Transverse colon (tissue), 4 donors: ENCODE results near the gene ATP8A1.

Source experiments
- EP300 ChIP-seq: sonication (generic); formaldehyde crosslinking; IDR thresholded peaks from one replicate; pipeline ENCODE4 v1.6.1; 2017; ENCODE audit warnings: antibody characterized with exemption, low read depth
- POLR2A ChIP-seq: fragments of 450-650 bp; IDR thresholded peaks from one replicate; pipeline ENCODE4 v1.6.1; 2016; ENCODE audit warnings: antibody characterized with exemption, mild to moderate bottlenecking, moderate library complexity
- POLR2AphosphoS5 ChIP-seq, 3 donors: sonication (generic); formaldehyde crosslinking; IDR thresholded peaks; one replicate each; pipeline ENCODE4 v1.6.1; 2016; ENCODE audit warnings: antibody characterized with exemption in 3 of 3
- TF ChIP-seq, protein P1 (sequence below), 5 experiments: fragments of 200-600 bp in 3 of 5; fragments of 450-650 bp in 2 of 5; sonication (generic) in 3 of 5; IDR thresholded peaks; 1 replicate in 2 of 5; 2 replicates in 3 of 5; pipeline ENCODE4 v1.5.1; 2016 to 2017; ENCODE audit warnings: antibody characterized with exemption in 5 of 5, inconsistent platforms in 3 of 5, mild to moderate bottlenecking in 2 of 5, moderate library complexity in 1 of 5

DNA sequence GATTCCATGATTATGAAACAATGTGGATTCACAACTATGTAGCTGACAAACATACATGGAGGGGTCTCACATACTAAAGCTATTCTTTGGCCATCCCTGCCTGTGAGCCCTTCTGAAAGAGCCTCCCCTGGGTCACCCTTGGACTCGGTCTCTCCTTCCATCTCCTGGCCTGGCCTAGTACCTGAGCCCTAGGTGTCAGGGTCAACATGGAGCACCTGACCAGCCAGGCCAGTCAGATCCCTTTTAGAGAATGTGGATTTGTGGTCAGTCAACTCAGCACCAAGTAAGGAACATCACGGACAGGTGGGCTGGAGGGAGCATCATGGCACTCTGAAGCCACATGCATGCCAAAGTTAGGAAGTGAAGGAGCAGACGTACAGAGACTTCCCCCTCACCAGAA, 16.3 kb downstream of the ATP8A1 start:
- TF ChIP-seq, protein P1, sequence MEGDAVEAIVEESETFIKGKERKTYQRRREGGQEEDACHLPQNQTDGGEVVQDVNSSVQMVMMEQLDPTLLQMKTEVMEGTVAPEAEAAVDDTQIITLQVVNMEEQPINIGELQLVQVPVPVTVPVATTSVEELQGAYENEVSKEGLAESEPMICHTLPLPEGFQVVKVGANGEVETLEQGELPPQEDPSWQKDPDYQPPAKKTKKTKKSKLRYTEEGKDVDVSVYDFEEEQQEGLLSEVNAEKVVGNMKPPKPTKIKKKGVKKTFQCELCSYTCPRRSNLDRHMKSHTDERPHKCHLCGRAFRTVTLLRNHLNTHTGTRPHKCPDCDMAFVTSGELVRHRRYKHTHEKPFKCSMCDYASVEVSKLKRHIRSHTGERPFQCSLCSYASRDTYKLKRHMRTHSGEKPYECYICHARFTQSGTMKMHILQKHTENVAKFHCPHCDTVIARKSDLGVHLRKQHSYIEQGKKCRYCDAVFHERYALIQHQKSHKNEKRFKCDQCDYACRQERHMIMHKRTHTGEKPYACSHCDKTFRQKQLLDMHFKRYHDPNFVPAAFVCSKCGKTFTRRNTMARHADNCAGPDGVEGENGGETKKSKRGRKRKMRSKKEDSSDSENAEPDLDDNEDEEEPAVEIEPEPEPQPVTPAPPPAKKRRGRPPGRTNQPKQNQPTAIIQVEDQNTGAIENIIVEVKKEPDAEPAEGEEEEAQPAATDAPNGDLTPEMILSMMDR (IDR thresholded peaks at IDR 0.05) = no peak
- no peak for TF ChIP-seq POLR2A
- no peak for TF ChIP-seq EP300
- TF ChIP-seq POLR2AphosphoS5 (IDR thresholded peaks at IDR 0.05) = no peak
